AG10803 (cell line): ENCODE data around the gene PSG11.

Source experiments
- DNase-seq: peaks from one replicate; pipeline ENCODE4 v3.0.0; 2010; ENCODE audit warnings: low read depth
- H3K4me3 ChIP-seq: 2 replicates; pipeline ENCODE4 v1.5.1; 2011; ENCODE audit warnings: mild to moderate bottlenecking, low read length, control low read depth
- CTCF ChIP-seq: conservative IDR thresholded peaks from 2 replicates; pipeline ENCODE4 v1.5.1; 2011; ENCODE audit warnings: mild to moderate bottlenecking, low read length, control low read depth, inconsistent platforms

PSG11 gene

GRCh38 chr19:42965176-42965575, 61.1 kb downstream of the PSG11 start:
- H3K4me3 ChIP-seq: no peak overlapping the region
- no peak for TF ChIP-seq CTCF
- DNase-seq: peak; percentile 69

DNA sequence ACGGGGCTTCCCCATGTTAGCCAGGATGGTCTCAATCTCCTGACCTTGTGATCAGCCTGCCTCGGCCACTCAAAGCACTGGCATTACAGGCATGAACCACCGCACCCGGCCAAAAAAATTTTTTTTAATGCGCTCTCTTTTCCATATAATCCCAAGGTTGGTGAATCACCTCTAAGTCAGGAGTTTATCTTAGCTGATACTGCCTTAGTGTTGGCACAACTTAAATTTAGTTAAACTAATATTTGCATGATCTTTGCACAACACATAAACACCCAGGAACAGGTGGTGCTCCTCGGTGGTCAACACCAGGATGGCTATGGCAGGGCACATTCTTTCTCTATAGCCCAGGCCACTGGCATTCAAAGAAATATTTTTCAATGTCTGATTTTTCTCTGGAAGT, 65.2 kb downstream of the PSG11 start:
- DNase-seq: no peak
- no peak overlapping the region for H3K4me3 ChIP-seq
- no peak for TF ChIP-seq CTCF
